ENCODE data around the gene FAM174C. TPM values are rescaled to one million over a fixed set of nuclear protein-coding genes. Genes with fewer than 3 reads are reported as not detected.

The FAM174C gene
- polyA plus RNA-seq, 1 experiment, result 16.6 TPM

DNA sequence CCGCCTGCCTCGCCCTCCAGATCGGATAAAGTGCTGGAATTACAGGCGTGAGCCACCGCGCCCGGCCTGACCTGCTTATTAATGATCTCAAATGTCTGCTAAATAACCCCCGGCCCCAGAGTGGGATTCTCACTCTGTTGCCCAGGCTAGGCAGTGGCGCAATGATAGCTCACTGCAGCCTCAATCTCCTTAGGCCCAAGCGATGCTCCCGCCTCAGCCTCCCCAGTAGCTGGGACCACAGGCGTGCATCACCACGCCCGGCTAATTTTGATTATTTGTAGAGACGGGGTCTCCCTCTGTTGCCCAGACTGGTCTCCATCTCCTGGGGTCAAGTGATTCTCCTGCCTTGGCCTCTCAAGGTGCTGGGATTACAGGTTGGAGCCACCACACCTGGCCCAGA is 34.4 kb upstream of the FAM174C start:
- ChIA-PET CTCF (interaction anchor here (0.7 to 7.1 kb wide), 11 partner anchors 12 to 221 kb away, joined by 3 to 224 read pairs (median 3); partner anchors contain the start of gene CIRBP), POLR2A (interaction anchor here (0.8 to 2.6 kb wide), 5 partner anchors 12 to 219 kb away, joined by 3 to 42 read pairs (median 5); partner anchors contain the start of genes CIRBP and RNU6-2)
- H3K27ac ChIP-seq (ENCODE audit: low read depth, low read length), result peak overlapping the region; percentile 57
- TF ChIP-seq CTCF (IDR thresholded peaks at IDR 0.05; ENCODE audit: low read depth, low read length), result no peak
- DNase-seq (ENCODE audit: low read depth, low spot score), result no peak
- H3K4me3 ChIP-seq (ENCODE audit: low read depth, low read length), result no peak overlapping the region
- H3K27me3 ChIP-seq (ENCODE audit: control insufficient read depth, insufficient read depth, low read length), result no peaks in the 10 kb centered on the region
- no peaks in the 10 kb centered on the region for H3K9me3 ChIP-seq (ENCODE audit: control insufficient read depth, insufficient read depth, low read length)

DNA sequence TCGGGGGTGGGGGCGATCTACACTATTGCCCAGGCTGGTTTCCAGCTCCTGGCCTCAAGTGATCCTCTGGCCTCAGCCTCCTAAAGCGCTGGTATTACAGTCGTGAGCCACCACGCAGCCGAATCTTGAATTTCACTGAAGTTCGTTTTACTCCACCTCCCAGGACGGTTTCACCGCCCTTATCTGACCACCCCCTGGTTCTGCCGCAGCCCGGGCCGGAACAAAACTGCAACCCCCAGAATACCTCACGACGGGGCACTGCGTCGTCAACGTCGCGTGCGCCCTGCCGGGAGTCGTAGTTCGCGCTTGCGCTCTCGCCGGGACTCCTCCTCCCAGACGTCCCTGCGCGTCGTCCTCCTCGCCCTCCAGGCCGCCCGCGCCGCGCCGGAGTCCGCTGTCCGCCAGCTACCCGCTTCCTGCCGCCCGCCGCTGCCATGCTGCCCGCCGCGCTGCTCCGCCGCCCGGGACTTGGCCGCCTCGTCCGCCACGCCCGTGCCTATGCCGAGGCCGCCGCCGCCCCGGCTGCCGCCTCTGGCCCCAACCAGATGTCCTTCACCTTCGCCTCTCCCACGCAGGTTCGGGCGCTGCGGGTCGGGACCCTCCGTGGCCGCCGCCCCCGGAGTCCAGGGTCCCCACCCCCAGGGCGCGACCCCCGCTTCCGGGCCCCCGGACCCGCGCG is 33.8 kb upstream of the FAM174C start, which contains the start of gene ATP5F1D:
Gene ATP5F1D (plus strand): TSS at position 335 of the 679 bp plus-strand sequence. CDS start 100 bp downstream, at position 435.
- Histone ChIP-seq H3K9me3 (ENCODE audit: control insufficient read depth, insufficient read depth, low read length) (no peaks in the 10 kb centered on the region), H3K27ac (ENCODE audit: low read depth, low read length) (peak within 1 kb of the TSS; percentile 57), H3K27me3 (ENCODE audit: control insufficient read depth, insufficient read depth, low read length) (no peaks in the 10 kb centered on the region), H3K4me3 (ENCODE audit: low read depth, low read length) (peak within 1 kb of the TSS; percentile 77)
- no peak for TF ChIP-seq CTCF (IDR thresholded peaks at IDR 0.05; ENCODE audit: low read depth, low read length)
- ChIA-PET CTCF (interaction anchor here (0.5 to 7.1 kb wide), 9 partner anchors 21 to 221 kb away, joined by 3 to 224 read pairs (median 8); partner anchors contain the start of gene CIRBP), POLR2A (interaction anchor here (0.8 to 2.6 kb wide), 4 partner anchors 12 to 28 kb away, joined by 3 to 42 read pairs (median 5); partner anchors contain the start of gene CIRBP)
- peak; percentile 89 for DNase-seq (ENCODE audit: low read depth, low spot score)

DNA sequence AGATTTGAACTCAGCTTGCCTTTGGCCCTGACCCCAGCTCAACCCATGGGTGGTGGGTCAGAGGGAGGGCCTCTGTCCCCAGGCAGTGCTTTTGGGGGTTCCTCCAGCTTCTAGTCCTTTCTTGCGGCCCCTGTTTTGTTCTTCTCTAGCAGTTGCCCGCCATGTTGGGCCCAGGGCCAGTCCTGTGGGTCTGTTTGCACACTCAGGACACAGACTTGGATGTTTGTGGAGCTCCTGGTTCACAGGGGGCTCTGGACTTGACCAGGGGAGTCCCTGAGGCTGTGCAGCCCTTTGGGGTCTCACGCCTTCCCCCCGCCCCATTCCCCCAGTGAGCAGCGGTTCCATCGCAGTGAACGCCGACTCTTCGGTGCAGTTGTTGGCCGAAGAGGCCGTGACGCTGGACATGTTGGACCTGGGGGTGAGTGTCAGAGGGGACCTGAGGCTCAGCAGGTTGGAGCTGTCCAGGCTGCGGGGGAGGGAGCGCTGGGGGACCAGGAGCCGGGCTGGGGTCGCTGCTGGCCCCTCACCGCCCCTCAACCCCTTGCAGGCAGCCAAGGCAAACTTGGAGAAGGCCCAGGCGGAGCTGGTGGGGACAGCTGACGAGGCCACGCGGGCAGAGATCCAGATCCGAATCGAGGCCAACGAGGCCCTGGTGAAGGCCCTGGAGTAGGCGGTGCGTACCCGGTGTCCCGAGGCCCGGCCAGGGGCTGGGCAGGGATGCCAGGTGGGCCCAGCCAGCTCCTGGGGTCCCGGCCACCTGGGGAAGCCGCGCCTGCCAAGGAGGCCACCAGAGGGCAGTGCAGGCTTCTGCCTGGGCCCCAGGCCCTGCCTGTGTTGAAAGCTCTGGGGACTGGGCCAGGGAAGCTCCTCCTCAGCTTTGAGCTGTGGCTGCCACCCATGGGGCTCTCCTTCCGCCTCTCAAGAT is 31.3 kb upstream of the FAM174C start:
- Histone ChIP-seq H3K27ac (ENCODE audit: low read depth, low read length) (peak overlapping the region; percentile 21), H3K27me3 (ENCODE audit: control insufficient read depth, insufficient read depth, low read length) (no peaks in the 10 kb centered on the region), H3K4me3 (ENCODE audit: low read depth, low read length) (peak overlapping the region; percentile 22), H3K9me3 (ENCODE audit: control insufficient read depth, insufficient read depth, low read length) (no peaks in the 10 kb centered on the region; the same call in 1 of the 2 replicates)
- DNase-seq (ENCODE audit: low read depth, low spot score), result no peak
- CTCF ChIA-PET, result interaction anchor here (0.6 to 7.1 kb wide), 32 partner anchors 9 to 1414 kb away, joined by 3 to 224 read pairs (median 4); partner anchors contain the start of genes CIRBP and CNN2
- TF ChIP-seq CTCF (IDR thresholded peaks at IDR 0.05; ENCODE audit: low read depth, low read length), result peak; percentile 91
- POLR2A ChIA-PET, result interaction anchor here (0.6 to 3.6 kb wide), 11 partner anchors 9 to 218 kb away, joined by 3 to 237 read pairs (median 5); partner anchors contain the start of genes CIRBP, CNN2, FAM174C and GPX4

GRCh38 chr19:1244693-1245451 is 30.5 kb upstream of the FAM174C start:
- H3K4me3 ChIP-seq (ENCODE audit: low read depth, low read length), result peak overlapping the region; percentile 22
- no peaks in the 10 kb centered on the region; the same call in 1 of the 2 replicates for H3K9me3 ChIP-seq (ENCODE audit: control insufficient read depth, insufficient read depth, low read length)
- CTCF ChIA-PET, result interaction anchor here (0.6 to 7.1 kb wide), 28 partner anchors 8 to 261 kb away, joined by 3 to 224 read pairs (median 5); partner anchors contain the start of genes CIRBP and CNN2
- POLR2A ChIA-PET, result interaction anchor here (0.6 to 3.6 kb wide), 10 partner anchors 8 to 219 kb away, joined by 3 to 237 read pairs (median 5); partner anchors contain the start of genes CIRBP, CNN2, FAM174C and GPX4
- DNase-seq (ENCODE audit: low read depth, low spot score), result no peak
- TF ChIP-seq CTCF (IDR thresholded peaks at IDR 0.05; ENCODE audit: low read depth, low read length), result no peak
- H3K27ac ChIP-seq (ENCODE audit: low read depth, low read length), result no peak overlapping the region
- no peaks in the 10 kb centered on the region for H3K27me3 ChIP-seq (ENCODE audit: control insufficient read depth, insufficient read depth, low read length)
